Esophagus squamous epithelium (tissue), 4 donors: ENCODE results near the gene FRMD6.

Experiments used
- POLR2A ChIP-seq, 4 donors: fragments of 450-650 bp; IDR thresholded peaks; one replicate each; pipeline ENCODE4 v1.6.1; 2017; ENCODE audit warnings: antibody characterized with exemption in 4 of 4, mild to moderate bottlenecking in 4 of 4, moderate library complexity in 3 of 4
- TF ChIP-seq, protein P1 (sequence below), 6 experiments: fragments of 450-650 bp in 4 of 6; fragments of 200-600 bp in 2 of 6; sonication (generic) in 2 of 6; IDR thresholded peaks; one replicate each; pipeline ENCODE4 v1.5.1; 2016 to 2019; ENCODE audit warnings: antibody characterized with exemption in 6 of 6, mild to moderate bottlenecking in 4 of 6, moderate library complexity in 4 of 6

DNA sequence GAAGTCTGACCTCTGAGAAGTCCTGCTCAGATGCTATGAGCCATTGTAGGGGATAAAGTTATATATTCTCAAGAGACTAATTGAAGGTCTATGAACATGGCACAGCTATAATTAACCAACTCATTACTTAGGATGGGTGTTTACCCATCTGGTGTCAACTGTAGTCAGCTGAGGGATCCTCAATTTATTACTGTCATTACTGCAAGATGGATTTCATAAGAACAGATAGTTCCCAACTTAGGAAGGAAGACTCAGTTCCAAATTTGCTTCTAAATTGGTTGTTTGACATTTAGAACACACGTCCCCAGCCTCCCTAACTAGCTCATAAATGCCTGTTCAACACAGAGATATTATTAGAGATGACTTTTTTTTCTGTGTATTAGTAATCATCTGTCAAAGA is 81.4 kb downstream of the FRMD6 start:
- TF ChIP-seq POLR2A (IDR thresholded peaks at IDR 0.05), result no peak
- TF ChIP-seq, protein P1, sequence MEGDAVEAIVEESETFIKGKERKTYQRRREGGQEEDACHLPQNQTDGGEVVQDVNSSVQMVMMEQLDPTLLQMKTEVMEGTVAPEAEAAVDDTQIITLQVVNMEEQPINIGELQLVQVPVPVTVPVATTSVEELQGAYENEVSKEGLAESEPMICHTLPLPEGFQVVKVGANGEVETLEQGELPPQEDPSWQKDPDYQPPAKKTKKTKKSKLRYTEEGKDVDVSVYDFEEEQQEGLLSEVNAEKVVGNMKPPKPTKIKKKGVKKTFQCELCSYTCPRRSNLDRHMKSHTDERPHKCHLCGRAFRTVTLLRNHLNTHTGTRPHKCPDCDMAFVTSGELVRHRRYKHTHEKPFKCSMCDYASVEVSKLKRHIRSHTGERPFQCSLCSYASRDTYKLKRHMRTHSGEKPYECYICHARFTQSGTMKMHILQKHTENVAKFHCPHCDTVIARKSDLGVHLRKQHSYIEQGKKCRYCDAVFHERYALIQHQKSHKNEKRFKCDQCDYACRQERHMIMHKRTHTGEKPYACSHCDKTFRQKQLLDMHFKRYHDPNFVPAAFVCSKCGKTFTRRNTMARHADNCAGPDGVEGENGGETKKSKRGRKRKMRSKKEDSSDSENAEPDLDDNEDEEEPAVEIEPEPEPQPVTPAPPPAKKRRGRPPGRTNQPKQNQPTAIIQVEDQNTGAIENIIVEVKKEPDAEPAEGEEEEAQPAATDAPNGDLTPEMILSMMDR (IDR thresholded peaks at IDR 0.05), result no peak
